K562 (cell line): ENCODE results near the gene CD72. TPM values are rescaled to one million over a fixed set of nuclear protein-coding genes. Genes with fewer than 3 reads are reported as not detected.
"Not testable (repeated sequence)": the region's sequence is repeated elsewhere in the genome, so short reads cannot be mapped to it uniquely, and the experiment has no call there.

ENCODE experiments used
- ATAC-seq: fragments of 200-7000 bp; cut with Tn5 transposase; 3 replicates; pipeline ENCODE4 v1.9.1; 2020; ENCODE audit warnings: moderate library complexity
- BruUV-seq: library from RNA; stranded (reverse); fragments of 400-500 nt; replicated peaks from 2 replicates; lab custom pipeline; 2021; lab: Mats Ljungman, UMichigan
- CTCF ChIA-PET: fragments of 300-600 bp; formaldehyde crosslinking; extraction: SDS; loops from one replicate; lab custom pipeline; 2021; ENCODE audit warnings: low intra/inter-chr PET ratio; lab: Yijun Ruan, JAX
- POLR2A ChIA-PET: fragments of 300-600, 350-650 bp; sonication (Branson Sonifier 250); formaldehyde crosslinking; extraction: SDS; loops from one replicate; lab custom pipeline; 2021; ENCODE audit warnings: antibody characterized with exemption, inconsistent platforms; lab: Yijun Ruan, JAX
- DNase-seq, 4 experiments: peaks; one replicate each; pipeline versions ENCODE4 v3.0.0 to v3.0.0-alpha.2; 2011 to 2018; ENCODE audit warnings: low spot score in 3 of 4, mixed read lengths in 3 of 4; ENCODE audit errors: extremely low read depth in 1 of 4
- FAIRE-seq: peaks from 2 replicates; lab custom pipeline; 2011; peaks lifted over from hg19 to GRCh38; lab: Jason Lieb, UNC
- H2AFZ ChIP-seq: 2 replicates; pipeline ENCODE4 v1.6.0; 2011; ENCODE audit warnings: low read depth, low read length, control low read depth, inconsistent platforms
- H3K27ac ChIP-seq: fragments of 200-600 bp; 3 replicates; pipeline ENCODE4 v1.8.0; 2011; ENCODE audit warnings: low read depth, mild to moderate bottlenecking, control low read depth, inconsistent platforms, low read length, moderate library complexity, mixed read lengths; ENCODE audit errors: extremely low read depth
- H3K27me3 ChIP-seq, 2 experiments: fragments of 300-600 bp in 1 of 2; 2 replicates in 1 of 2; 3 replicates in 1 of 2; pipeline versions ENCODE4 v1.6.0 to v1.8.0; 2011; ENCODE audit warnings: inconsistent platforms in 2 of 2, low read length in 2 of 2, mild to moderate bottlenecking in 1 of 2, mixed read lengths in 1 of 2, moderate library complexity in 1 of 2; ENCODE audit not compliant: control insufficient read depth in 2 of 2, insufficient read depth in 2 of 2
- H3K36me3 ChIP-seq: fragments of 300-600 bp; 3 replicates; pipeline ENCODE4 v1.8.0; 2011; ENCODE audit warnings: mild to moderate bottlenecking, low read length, inconsistent platforms; ENCODE audit not compliant: control insufficient read depth, insufficient read depth
- H3K4me1 ChIP-seq, 2 experiments: fragments of 200-600 bp in 1 of 2; replicated peaks in 1 of 2; 2 replicates in 1 of 2; 3 replicates in 1 of 2; pipeline versions ENCODE4 v1.5.1 to v1.8.0; 2011; ENCODE audit warnings: inconsistent platforms in 2 of 2, low read length in 2 of 2, mild to moderate bottlenecking in 1 of 2, mixed read lengths in 1 of 2, moderate library complexity in 1 of 2; ENCODE audit not compliant: control insufficient read depth in 2 of 2, insufficient read depth in 2 of 2
- H3K4me2 ChIP-seq: 2 replicates; pipeline ENCODE4 v1.6.1; 2011; ENCODE audit warnings: low read length, control low read depth, inconsistent platforms, mixed read lengths; ENCODE audit not compliant: insufficient read depth
- H3K4me3 ChIP-seq: fragments of 200-600 bp; sonication (generic), shearing (Covaris generic); 2 replicates; pipeline ENCODE4 v1.5.1; 2016; ENCODE audit warnings: control low read depth, inconsistent platforms
- H3K79me2 ChIP-seq: fragments of 200-600 bp; 3 replicates; pipeline ENCODE4 v1.8.0; 2011; ENCODE audit warnings: low read length, inconsistent platforms; ENCODE audit not compliant: control insufficient read depth, insufficient read depth
- H3K9ac ChIP-seq, 2 experiments: 2 replicates each; pipeline versions ENCODE4 v1.6.0 to v1.6.1; 2011; ENCODE audit warnings: low read depth in 2 of 2, low read length in 2 of 2, control low read depth in 1 of 2, inconsistent platforms in 1 of 2, mild to moderate bottlenecking in 1 of 2, mixed read lengths in 1 of 2; ENCODE audit not compliant: insufficient read depth in 1 of 2
- H3K9me1 ChIP-seq: one replicate; pipeline ENCODE4 v1.6.0; 2011; ENCODE audit warnings: inconsistent platforms, mild to moderate bottlenecking, low read length, moderate library complexity; ENCODE audit not compliant: control insufficient read depth, insufficient read depth
- H3K9me3 ChIP-seq: replicated peaks from 2 replicates; pipeline ENCODE4 v1.5.1; 2011; ENCODE audit warnings: low read depth, low read length, inconsistent platforms; ENCODE audit not compliant: control insufficient read depth, insufficient read depth
- H4K20me1 ChIP-seq: replicated peaks from 2 replicates; pipeline ENCODE4 v1.6.1; 2011; ENCODE audit warnings: low read length, inconsistent platforms, mixed read lengths; ENCODE audit not compliant: control insufficient read depth, insufficient read depth
- CBX3 ChIP-seq, 2 experiments: IDR thresholded peaks; 1 replicate in 1 of 2; 2 replicates in 1 of 2; pipeline ENCODE4 v1.6.1; 2012; ENCODE audit warnings: inconsistent platforms in 2 of 2, low read length in 2 of 2, borderline replicate concordance in 1 of 2, control low read depth in 1 of 2
- CCNT2 ChIP-seq: IDR thresholded peaks from 2 replicates; pipeline ENCODE4 v1.6.1; 2011; ENCODE audit warnings: borderline replicate concordance, low read depth, mild to moderate bottlenecking, moderate library complexity, mixed read lengths, low read length; ENCODE audit not compliant: insufficient read length; ENCODE audit errors: extremely low read depth
- CHD4 ChIP-seq: fragments of 200-600 bp; sonication (generic); IDR thresholded peaks from 3 replicates; pipeline ENCODE4 v1.6.1; 2012; ENCODE audit warnings: low read depth, mild to moderate bottlenecking, mixed read lengths, low read length, inconsistent platforms; ENCODE audit not compliant: insufficient read depth, insufficient replicate concordance, poor library complexity, severe bottlenecking
- CREBBP ChIP-seq: IDR thresholded peaks from one replicate; pipeline ENCODE4 v1.6.1; 2012; ENCODE audit warnings: low read depth, mild to moderate bottlenecking, control low read depth, inconsistent platforms, low read length
- EP300 ChIP-seq: IDR thresholded peaks from 2 replicates; pipeline ENCODE4 v1.6.1; 2012; ENCODE audit warnings: low read length, improper control_type of control experiment
- HDAC6 ChIP-seq: IDR thresholded peaks from 2 replicates; pipeline ENCODE4 v1.6.1; 2012; ENCODE audit warnings: low read depth, mild to moderate bottlenecking, control low read depth, inconsistent platforms, low read length, moderate library complexity
- MAFF ChIP-seq: IDR thresholded peaks from 2 replicates; pipeline ENCODE4 v1.6.1; 2012; ENCODE audit warnings: low read length, improper control_type of control experiment
- NCOA6 ChIP-seq: fragments of 450-650 bp; IDR thresholded peaks from 2 replicates; pipeline ENCODE4 v1.6.1; 2017; ENCODE audit warnings: mild to moderate bottlenecking
- NR3C1 ChIP-seq: sonication (generic); formaldehyde crosslinking; IDR thresholded peaks from 2 replicates; pipeline ENCODE4 v1.8.1; 2022; ENCODE audit warnings: missing genetic modification reagents
- SMARCA5 ChIP-seq: fragments of 450-650 bp; IDR thresholded peaks from 2 replicates; pipeline ENCODE4 v1.6.1; 2016
- SRF ChIP-seq, 2 experiments: fragments of 250-450, 450-650 bp in 1 of 2; sonication (Bioruptor Pico) in 1 of 2; sonication (generic) in 1 of 2; formaldehyde crosslinking; IDR thresholded peaks; 2 replicates each; pipeline versions ENCODE4 v1.5.0 to v1.5.1; 2020 to 2022; ENCODE audit warnings: mild to moderate bottlenecking in 1 of 2, missing genetic modification reagents in 1 of 2
- ZKSCAN1 ChIP-seq: fragments of 150-350 bp; IDR thresholded peaks from 2 replicates; pipeline ENCODE4 v1.6.1; 2016; ENCODE audit warnings: low read depth, low read length
- ZNF57 ChIP-seq: fragments of 450-650 bp; formaldehyde crosslinking; IDR thresholded peaks from 2 replicates; pipeline ENCODE4 v1.4.0; 2020; ENCODE audit warnings: mild to moderate bottlenecking, moderate library complexity
- ZNF766 ChIP-seq: fragments of 200-800 bp; sonication (Bioruptor generic); conservative IDR thresholded peaks from 2 replicates; pipeline ENCODE4 v1.6.1; 2016; ENCODE audit warnings: missing genetic modification characterization, missing compliant biosample characterization
- WGBS: fragments of 100-300 bp; shearing (Covaris generic); methylation state at CpG from one replicate; pipeline ENCODE4 v1.1.6; 2016; ENCODE audit warnings: low coverage, mixed read lengths; ENCODE audit not compliant: insufficient coverage; ENCODE audit errors: missing lambda C conversion rate; 5-methylcytosine and 5-hydroxymethylcytosine counted together
- in situ Hi-C: fragments of 300-500 bp; cut with MboI; formaldehyde crosslinking; loops from 4 replicates; pipeline ENCODE4 v1.15.0; 2018; ENCODE audit warnings: inconsistent platforms, mixed read lengths
- intact Hi-C: fragments of 100-400 bp; cut with micrococcal nuclease; formaldehyde crosslinking; loops from 2 replicates; pipeline ENCODE4 v1.14.2; 2022
- polyA plus RNA-seq, 8 experiments: library from polyadenylated mRNA; depleted of rRNA in 4 of 8; stranded (reverse) in 5 of 8; unstranded in 3 of 8; fragments of >200 nt; fragmentation: Nextera tagmentation in 2 of 8; fragmentation: Illumina TruSeq in 1 of 8; extraction: Ambion mirVana in 2 of 8; extraction: Trizol in 1 of 8; gene quantifications; 2 replicates each; pipeline versions ENCODE4 v1.2.1 to v1.2.3, GENCODE V29; 2011 to 2014; ENCODE audit warnings: inconsistent platforms in 1 of 8, missing spikeins in 1 of 8
- total RNA-seq, 7 experiments: library from RNA; depleted of rRNA in 6 of 7; stranded (reverse); fragments of >200 nt in 6 of 7; fragmentation: Illumina TruSeq in 2 of 7; extraction: Trizol in 2 of 7; gene quantifications; 2 replicates each; pipeline versions ENCODE4 v1.2.1 to v1.2.3, GENCODE V29; 2011 to 2021; ENCODE audit warnings: low replicate concordance in 1 of 7

The CD72 gene
- total and polyA plus RNA-seq, 9 of the 15 experiments (the other 6 are each of a cell fraction or from before 2014, with no cell fraction given), result 0.11 to 0.78 (median 0.27) TPM; not detected in 1

- H3K27ac ChIP-seq, H3K27me3 ChIP-seq, intact Hi-C loops, H3K36me3 ChIP-seq, H3K4me2 ChIP-seq, H3K9me3 ChIP-seq, H2AFZ ChIP-seq, FAIRE-seq, H3K4me1 ChIP-seq, CTCF ChIA-PET, H3K9me1 ChIP-seq, H3K9ac ChIP-seq, POLR2A ChIA-PET, BruUV-seq, DNase-seq, ATAC-seq, H4K20me1 ChIP-seq, H3K4me3 ChIP-seq, in situ Hi-C loops, H3K79me2 ChIP-seq: not testable (repeated sequence)
- peak; percentile 95 for TF ChIP-seq ZNF57 (CRISPR knock-in tag)
- WGBS, result 81% methylated on average over 6 of the region's 6 CpGs
These were observed 18.6 kb upstream of the CD72 start for GRCh38 chr9:35636877-35637246.

DNA sequence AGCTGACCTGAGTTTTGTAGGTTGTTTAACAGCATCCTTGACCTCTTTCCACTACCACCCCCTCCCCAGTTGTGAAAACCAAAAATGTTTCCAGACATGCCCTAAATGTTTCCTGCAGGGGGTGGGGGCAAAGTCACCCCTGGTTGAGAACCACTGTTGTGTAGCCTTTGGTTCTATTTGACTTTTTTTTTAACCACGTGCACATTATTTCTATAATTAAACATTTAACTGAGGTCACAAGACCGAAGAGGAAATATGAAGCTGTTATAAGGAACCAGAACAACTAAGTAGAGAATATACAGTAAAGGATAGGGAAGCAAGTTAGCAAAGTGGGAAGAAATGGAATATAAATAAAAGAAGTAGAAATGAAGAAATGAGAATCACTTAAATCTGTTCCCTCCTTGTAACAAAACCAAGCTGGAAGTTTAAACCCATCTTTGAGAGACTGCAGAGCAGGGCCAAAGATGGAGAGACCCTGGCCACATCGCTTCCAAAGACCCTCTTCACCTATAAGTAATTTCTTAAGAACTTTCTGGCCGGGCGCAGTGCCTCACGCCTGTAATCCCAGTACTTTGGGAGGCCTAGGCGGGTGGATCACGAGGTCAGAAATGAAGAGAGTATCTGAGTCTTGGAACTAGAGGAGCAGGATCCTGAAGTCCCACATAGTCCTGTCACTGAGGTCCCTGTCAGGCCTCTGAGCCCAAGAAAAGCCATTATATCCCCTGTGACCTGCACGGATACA, 18.1 kb upstream of the CD72 start:
- ChIA-PET CTCF (no interaction called here), POLR2A (no interaction called here)
- H3K36me3 ChIP-seq, result no peaks in the 10 kb centered on the region
- no peak overlapping the region for H2AFZ ChIP-seq
- H3K79me2 ChIP-seq, result no peaks in the 10 kb centered on the region
- no peaks in the 10 kb centered on the region for H3K9me1 ChIP-seq
- H3K4me1 ChIP-seq, result no peaks in the 10 kb centered on the region
- FAIRE-seq (no peak), ATAC-seq (no peak)
- no peak overlapping the region for H3K9ac ChIP-seq
- H3K27me3 ChIP-seq, result no peaks in the 10 kb centered on the region
- 61% methylated on average over 9 of the region's 9 CpGs for WGBS
- H3K9me3 ChIP-seq, result no peaks in the 10 kb centered on the region
- intact Hi-C loops, result no loop called here
- TF ChIP-seq NR3C1 (CRISPR knock-in tag) (no peak), SRF (CRISPR knock-in tag; IDR thresholded peaks at IDR 0.05) (no peak), EP300 (no peak), MAFF (no peak), ZKSCAN1 (no peak), CBX3 (IDR thresholded peaks at IDR 0.05; ENCODE audit: borderline replicate concordance in 1 of 2, low read length in 2 of 2) (no peak), ZNF766 (CRISPR knock-in tag) (no peak), HDAC6 (no peak), CCNT2 (no peak), SMARCA5 (no peak), NCOA6 (no peak), CREBBP (no peak), CHD4 (no peak)
- TF ChIP-seq, all 486 proteins: peak for 0
- BruUV-seq, result no TSS peak
- no peaks in the 10 kb centered on the region for H4K20me1 ChIP-seq
- no peak for DNase-seq
- in situ Hi-C loops, result no loop called here
- no peak overlapping the region for H3K27ac ChIP-seq
- no peak overlapping the region for H3K4me2 ChIP-seq
- no peak overlapping the region for H3K4me3 ChIP-seq
